ENCODE results near the gene RPL23. TPM values are rescaled to one million over a fixed set of nuclear protein-coding genes. Genes with fewer than 3 reads are reported as not detected.
A peak's percentile ranks its signal among the peaks of the same experiment; 100 is the strongest.

RPL23 gene
- total RNA-seq, 6 donors from 2014 or later = 542 to 1,288 (median 1,062) TPM

GRCh38 chr17:38850374-38850773 lies 3.1 kb downstream of the RPL23 start:
- ATAC-seq (ENCODE audit: low FRiP score in 2 of 2) = no peak
- peaks cover 23 to 31% (median 29%) of the 10 kb centered on the region in 4 donors for H3K4me1 ChIP-seq
- TF ChIP-seq EP300 (IDR thresholded peaks at IDR 0.05) (no peak), POLR2AphosphoS5 (IDR thresholded peaks at IDR 0.05) (no peak), POLR2A (IDR thresholded peaks at IDR 0.05) (no peak)
- TF ChIP-seq, protein P1, sequence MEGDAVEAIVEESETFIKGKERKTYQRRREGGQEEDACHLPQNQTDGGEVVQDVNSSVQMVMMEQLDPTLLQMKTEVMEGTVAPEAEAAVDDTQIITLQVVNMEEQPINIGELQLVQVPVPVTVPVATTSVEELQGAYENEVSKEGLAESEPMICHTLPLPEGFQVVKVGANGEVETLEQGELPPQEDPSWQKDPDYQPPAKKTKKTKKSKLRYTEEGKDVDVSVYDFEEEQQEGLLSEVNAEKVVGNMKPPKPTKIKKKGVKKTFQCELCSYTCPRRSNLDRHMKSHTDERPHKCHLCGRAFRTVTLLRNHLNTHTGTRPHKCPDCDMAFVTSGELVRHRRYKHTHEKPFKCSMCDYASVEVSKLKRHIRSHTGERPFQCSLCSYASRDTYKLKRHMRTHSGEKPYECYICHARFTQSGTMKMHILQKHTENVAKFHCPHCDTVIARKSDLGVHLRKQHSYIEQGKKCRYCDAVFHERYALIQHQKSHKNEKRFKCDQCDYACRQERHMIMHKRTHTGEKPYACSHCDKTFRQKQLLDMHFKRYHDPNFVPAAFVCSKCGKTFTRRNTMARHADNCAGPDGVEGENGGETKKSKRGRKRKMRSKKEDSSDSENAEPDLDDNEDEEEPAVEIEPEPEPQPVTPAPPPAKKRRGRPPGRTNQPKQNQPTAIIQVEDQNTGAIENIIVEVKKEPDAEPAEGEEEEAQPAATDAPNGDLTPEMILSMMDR (IDR thresholded peaks at IDR 0.05) = no peak

GRCh38 chr17:38848939-38849605 lies 4.4 kb downstream of the RPL23 start:
- 83 to 87% methylated on average over 16 of the region's 16 CpGs for whole genome bisulfite sequencing, 2 donors
- Histone ChIP-seq H3K36me3 (peaks cover 23 to 67% (median 55%) of the 10 kb centered on the region in 4 donors), H3K9me3 (no peaks in the 10 kb centered on the region), H3K27ac (no peak overlapping the region), H3K4me3 (no peak overlapping the region), H3K4me1 (peaks cover 23 to 28% (median 26%) of the 10 kb centered on the region in 4 donors), H3K27me3 (no peaks in the 10 kb centered on the region)
- ATAC-seq (ENCODE audit: low FRiP score in 2 of 2) (no peak), DNase-seq (no peak)
- no peak for TF ChIP-seq POLR2AphosphoS5 (IDR thresholded peaks at IDR 0.05)
- TF ChIP-seq POLR2A (IDR thresholded peaks at IDR 0.05) = no peak
- TF ChIP-seq, protein P1 (IDR thresholded peaks at IDR 0.05) = no peak

More at GRCh38 chr17:38850374-38850773, 3.1 kb downstream of the RPL23 start:
- Histone ChIP-seq H3K4me3 (peak overlapping the region in 1 of 4 donors; percentile 69), H3K9me3 (no peaks in the 10 kb centered on the region), H3K27ac (no peak overlapping the region), H3K27me3 (no peaks in the 10 kb centered on the region), H3K36me3 (peaks cover 23 to 67% (median 55%) of the 10 kb centered on the region in 4 donors)
- no peak for DNase-seq
- 68 to 81% methylated on average over 7 of the region's 7 CpGs for WGBS, 2 donors

DNA sequence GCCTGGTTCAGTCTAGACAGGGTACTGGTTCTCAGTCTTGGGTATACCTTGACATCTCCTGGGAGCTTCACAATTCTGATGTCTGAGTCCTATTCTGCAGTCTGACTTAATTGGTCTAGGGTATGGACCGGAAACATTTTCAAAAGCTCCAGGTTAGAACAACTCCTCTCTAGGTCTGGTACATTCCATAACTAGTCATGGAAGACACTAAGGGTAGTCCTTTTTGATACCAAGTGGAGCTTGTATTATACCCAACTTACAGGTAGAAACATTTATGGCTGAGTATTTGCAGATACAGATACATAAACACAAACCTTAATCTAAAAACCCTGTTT lies 5.0 kb downstream of the RPL23 start:
- WGBS, 2 donors = 100% methylated on average over 1 of the region's 1 CpG
- peaks cover 23 to 27% (median 25%) of the 10 kb centered on the region in 4 donors for H3K4me1 ChIP-seq
- H3K36me3 ChIP-seq = peaks cover 23 to 67% (median 55%) of the 10 kb centered on the region in 4 donors
- H3K27me3 ChIP-seq = no peaks in the 10 kb centered on the region
- no peak overlapping the region for H3K4me3 ChIP-seq
- TF ChIP-seq, protein P1 (IDR thresholded peaks at IDR 0.05) = no peak
- TF ChIP-seq POLR2A (IDR thresholded peaks at IDR 0.05) (no peak), EP300 (IDR thresholded peaks at IDR 0.05) (no peak), POLR2AphosphoS5 (IDR thresholded peaks at IDR 0.05) (no peak)
- no peak for ATAC-seq (ENCODE audit: low FRiP score in 2 of 2)
- no peak for DNase-seq
- H3K27ac ChIP-seq = no peak overlapping the region
- no peaks in the 10 kb centered on the region for H3K9me3 ChIP-seq

DNA sequence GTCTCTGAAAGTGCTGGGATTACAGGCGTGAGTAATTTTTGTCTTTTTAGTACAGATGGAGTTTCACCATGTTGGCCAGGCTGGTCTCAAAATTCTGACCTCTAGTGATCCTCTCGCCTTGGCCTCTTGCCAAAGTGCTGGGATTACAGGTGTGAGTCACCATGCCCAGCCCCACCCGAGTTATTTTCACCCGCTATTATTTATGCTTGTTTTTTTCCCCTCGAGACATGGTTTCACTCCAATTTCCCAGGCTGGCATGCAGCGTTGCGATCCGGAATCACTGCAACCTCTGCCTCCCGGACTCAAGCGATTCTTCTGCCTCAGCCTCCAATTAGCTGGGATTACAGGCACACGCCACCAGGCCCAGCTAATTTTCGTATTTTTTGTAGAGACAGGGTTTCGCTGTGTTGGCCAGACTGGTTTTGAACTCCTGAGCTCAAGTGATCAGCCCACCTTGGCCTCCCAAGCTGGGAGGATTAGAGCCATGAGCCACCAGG lies 9.2 kb downstream of the RPL23 start:
- Histone ChIP-seq H3K27ac (no peak overlapping the region), H3K4me3 (no peak overlapping the region), H3K4me1 (no peaks in the 10 kb centered on the region), H3K27me3 (no peaks in the 10 kb centered on the region), H3K9me3 (no peaks in the 10 kb centered on the region), H3K36me3 (peaks cover 5 to 31% (median 25%) of the 10 kb centered on the region in 4 donors)
- no peak for DNase-seq
- ATAC-seq (ENCODE audit: low FRiP score in 2 of 2) = no peak
- WGBS, 2 donors = 77 to 88% methylated on average over 12 to 13 of the region's 13 CpGs
- TF ChIP-seq EP300 (IDR thresholded peaks at IDR 0.05) (no peak), POLR2AphosphoS5 (IDR thresholded peaks at IDR 0.05) (no peak), POLR2A (IDR thresholded peaks at IDR 0.05) (no peak)
- TF ChIP-seq, protein P1 (IDR thresholded peaks at IDR 0.05) = no peak
